Uterus (tissue), 4 donors: Measurements from ENCODE around the gene NCOR1. TPM values are rescaled to one million over a fixed set of nuclear protein-coding genes. Genes with fewer than 3 reads are reported as not detected.
"Not testable (repeated sequence)": the region's sequence is repeated elsewhere in the genome, so short reads cannot be mapped to it uniquely, and the experiment has no call there.

Experiments
- DNase-seq, 2 donors: peaks; one replicate each; pipeline ENCODE4 v3.0.0-alpha.2; 2019 to 2020
- H3K27ac ChIP-seq, 2 donors: fragments of 200-600 bp; sonication (generic); 1 replicate in 1 of 2; 2 replicates in 1 of 2; pipeline ENCODE4 v1.5.1; 2016 to 2018
- H3K27me3 ChIP-seq, 2 donors: fragments of 200-600 bp; sonication (generic); one replicate each; pipeline ENCODE4 v1.5.1; 2018 to 2019; ENCODE audit warnings: control low read depth in 1 of 2
- H3K36me3 ChIP-seq, 2 donors: fragments of 200-600 bp; sonication (generic); one replicate each; pipeline ENCODE4 v1.5.1; 2019; ENCODE audit warnings: control low read depth in 1 of 2
- H3K4me1 ChIP-seq, 2 donors: fragments of 200-600 bp; sonication (generic); one replicate each; pipeline ENCODE4 v1.5.1; 2018 to 2019; ENCODE audit warnings: control low read depth in 1 of 2
- H3K4me3 ChIP-seq, 2 donors: fragments of 200-600 bp; sonication (generic); 1 replicate in 1 of 2; 2 replicates in 1 of 2; pipeline ENCODE4 v1.5.1; 2018 to 2019; ENCODE audit warnings: mild to moderate bottlenecking in 1 of 2
- H3K9me3 ChIP-seq, 2 donors: fragments of 200-600 bp; sonication (generic); one replicate each; pipeline ENCODE4 v1.5.1; 2019; ENCODE audit warnings: control low read depth in 1 of 2
- POLR2A ChIP-seq, 2 donors: fragments of 450-650 bp; IDR thresholded peaks; one replicate each; pipeline ENCODE4 v1.6.1; 2016; ENCODE audit warnings: antibody characterized with exemption in 2 of 2, mild to moderate bottlenecking in 1 of 2, moderate library complexity in 1 of 2
- intact Hi-C: fragments of 100-400 bp; cut with DNase I; formaldehyde crosslinking; loops from one replicate; pipeline ENCODE4 v1.15.1; 2023; ENCODE audit warnings: low total_unique reads
- total RNA-seq, 4 donors: library from RNA; depleted of rRNA in 3 of 4; stranded (reverse); fragments of >200 nt in 3 of 4; gene quantifications; one replicate each; pipeline versions ENCODE4 v1.1.0 to v1.2.4, GENCODE V29; 2014 to 2023
- TF ChIP-seq, protein P1 (sequence below), 4 experiments: fragments of 200-600 bp in 2 of 4; fragments of 450-650 bp in 2 of 4; sonication (generic) in 2 of 4; IDR thresholded peaks; one replicate each; pipeline ENCODE4 v1.5.1; 2016 to 2019; ENCODE audit warnings: antibody characterized with exemption in 4 of 4, mild to moderate bottlenecking in 2 of 4, moderate library complexity in 1 of 4
- donor health status: DM: yes; HTN: yes; CAD: no.

NCOR1 gene
- total RNA-seq, 4 donors from 2014 or later: 117 to 195 (median 147) TPM

DNA sequence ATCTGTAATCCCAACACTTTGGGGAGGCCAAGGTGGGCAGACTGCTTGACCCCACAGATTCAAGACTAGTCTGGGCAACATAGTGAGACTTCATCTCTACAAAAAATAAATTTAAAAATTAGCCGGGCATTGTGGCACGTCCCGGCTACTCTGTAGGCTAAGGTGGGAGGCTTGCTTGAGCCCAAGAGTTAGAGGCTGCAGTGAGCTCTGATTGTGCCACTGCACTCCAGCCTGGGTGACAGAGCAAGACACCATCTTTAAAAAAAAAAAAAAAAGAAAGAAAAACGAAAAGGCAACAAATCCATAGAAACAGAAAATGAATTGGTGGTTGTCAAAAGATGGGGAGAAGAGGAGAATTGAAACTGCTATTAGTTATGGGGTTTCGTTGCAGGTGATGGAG, 27.7 kb downstream of the NCOR1 start:
- no peak for TF ChIP-seq POLR2A (IDR thresholded peaks at IDR 0.05)
- TF ChIP-seq, protein P1, sequence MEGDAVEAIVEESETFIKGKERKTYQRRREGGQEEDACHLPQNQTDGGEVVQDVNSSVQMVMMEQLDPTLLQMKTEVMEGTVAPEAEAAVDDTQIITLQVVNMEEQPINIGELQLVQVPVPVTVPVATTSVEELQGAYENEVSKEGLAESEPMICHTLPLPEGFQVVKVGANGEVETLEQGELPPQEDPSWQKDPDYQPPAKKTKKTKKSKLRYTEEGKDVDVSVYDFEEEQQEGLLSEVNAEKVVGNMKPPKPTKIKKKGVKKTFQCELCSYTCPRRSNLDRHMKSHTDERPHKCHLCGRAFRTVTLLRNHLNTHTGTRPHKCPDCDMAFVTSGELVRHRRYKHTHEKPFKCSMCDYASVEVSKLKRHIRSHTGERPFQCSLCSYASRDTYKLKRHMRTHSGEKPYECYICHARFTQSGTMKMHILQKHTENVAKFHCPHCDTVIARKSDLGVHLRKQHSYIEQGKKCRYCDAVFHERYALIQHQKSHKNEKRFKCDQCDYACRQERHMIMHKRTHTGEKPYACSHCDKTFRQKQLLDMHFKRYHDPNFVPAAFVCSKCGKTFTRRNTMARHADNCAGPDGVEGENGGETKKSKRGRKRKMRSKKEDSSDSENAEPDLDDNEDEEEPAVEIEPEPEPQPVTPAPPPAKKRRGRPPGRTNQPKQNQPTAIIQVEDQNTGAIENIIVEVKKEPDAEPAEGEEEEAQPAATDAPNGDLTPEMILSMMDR (IDR thresholded peaks at IDR 0.05): no peak
- intact Hi-C loops: no loop called here

DNA sequence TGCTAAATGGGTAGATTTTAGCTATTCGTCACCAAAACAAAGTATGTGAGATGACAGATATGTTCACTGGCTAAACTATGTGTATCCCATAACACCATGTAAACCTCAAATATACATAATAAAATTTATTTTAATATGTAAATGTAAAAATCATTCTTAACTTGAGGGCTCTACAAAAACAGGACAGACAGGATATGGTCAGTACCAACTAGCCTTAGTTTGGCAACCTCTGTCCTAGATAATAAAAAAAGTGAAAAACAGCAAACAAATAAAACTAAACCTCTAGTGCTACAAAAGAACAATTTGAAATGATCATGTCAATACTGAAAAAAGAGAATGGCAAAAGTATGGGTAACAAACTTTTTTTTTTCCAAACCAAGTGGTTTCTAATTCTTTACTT, 33.8 kb downstream of the NCOR1 start:
- Histone ChIP-seq H3K27ac (no peak overlapping the region), H3K27me3 (no peaks in the 10 kb centered on the region), H3K4me3 (no peak overlapping the region), H3K4me1 (peaks cover 0 to 5% of the 10 kb centered on the region in 2 donors), H3K9me3 (no peaks in the 10 kb centered on the region), H3K36me3 (no peaks in the 10 kb centered on the region)
- TF ChIP-seq, protein P1 (IDR thresholded peaks at IDR 0.05): no peak
- TF ChIP-seq POLR2A (IDR thresholded peaks at IDR 0.05): no peak
- DNase-seq: no peak
- intact Hi-C loops: no loop called here

More for the DNA sequence above, 27.7 kb downstream of the NCOR1 start:
- no peak for DNase-seq
- H3K36me3 ChIP-seq: no peaks in the 10 kb centered on the region
- no peaks in the 10 kb centered on the region for H3K27me3 ChIP-seq
- no peak overlapping the region for H3K27ac ChIP-seq
- no peaks in the 10 kb centered on the region for H3K9me3 ChIP-seq
- H3K4me1 ChIP-seq: peaks cover 0 to 10% of the 10 kb centered on the region in 2 donors
- no peak overlapping the region for H3K4me3 ChIP-seq

DNA sequence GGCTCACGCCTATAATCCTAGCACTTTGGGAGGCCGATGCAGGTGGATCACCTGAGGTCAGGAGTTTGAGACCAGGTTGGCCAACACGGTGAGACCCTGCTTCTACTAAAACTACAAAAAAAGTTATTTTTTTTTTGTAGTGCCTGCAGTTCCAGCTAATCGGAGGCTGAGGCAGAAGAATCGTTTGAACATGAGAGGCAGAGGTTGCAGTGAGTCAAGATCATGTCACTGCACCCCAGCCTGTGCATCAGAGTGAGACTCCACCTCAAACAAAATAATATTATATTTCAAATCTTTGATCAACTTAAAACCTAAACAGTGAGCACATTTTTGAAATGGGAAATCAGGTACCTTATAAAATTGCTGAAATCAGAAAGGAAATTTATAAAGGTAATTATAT, 36.5 kb downstream of the NCOR1 start:
- intact Hi-C loops: no loop called here
- Histone ChIP-seq H3K36me3 (no peaks in the 10 kb centered on the region), H3K27me3 (no peaks in the 10 kb centered on the region), H3K4me1 (peaks cover 0 to 5% of the 10 kb centered on the region in 2 donors), H3K9me3 (no peaks in the 10 kb centered on the region), H3K27ac (no peak overlapping the region), H3K4me3 (no peak overlapping the region)
- no peak for DNase-seq
- no peak for TF ChIP-seq POLR2A (IDR thresholded peaks at IDR 0.05)
- TF ChIP-seq, protein P1 (IDR thresholded peaks at IDR 0.05): no peak

DNA sequence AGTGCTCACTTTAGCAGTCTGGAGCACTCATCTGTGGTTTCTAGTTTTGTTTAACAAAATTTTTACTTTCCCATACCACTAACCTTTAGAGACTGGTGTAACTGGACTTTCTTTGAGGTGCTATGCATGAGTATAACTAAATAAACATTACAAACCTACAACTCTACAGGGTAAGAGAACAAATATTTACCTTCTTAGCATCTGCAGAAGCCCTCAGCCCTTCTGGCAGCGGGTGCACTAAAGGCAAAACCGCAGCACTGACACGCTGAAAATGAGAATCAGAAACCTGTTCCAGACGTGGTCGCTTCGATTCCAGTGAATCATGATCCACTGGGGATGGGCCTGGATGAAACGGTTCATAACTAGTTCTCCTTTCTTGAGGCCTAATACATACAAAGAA, 43.7 kb downstream of the NCOR1 start:
- Histone ChIP-seq H3K9me3 (no peaks in the 10 kb centered on the region), H3K27me3 (no peaks in the 10 kb centered on the region), H3K36me3 (peaks cover 0 to 3% of the 10 kb centered on the region in 2 donors), H3K27ac (no peak overlapping the region), H3K4me1 (no peaks in the 10 kb centered on the region), H3K4me3 (no peak overlapping the region)
- no peak for DNase-seq
- intact Hi-C loops: no loop called here
- no peak for TF ChIP-seq POLR2A (IDR thresholded peaks at IDR 0.05)
- TF ChIP-seq, protein P1 (IDR thresholded peaks at IDR 0.05): no peak

- intact Hi-C loops: not testable (repeated sequence)
Observed at GRCh38 chr17:16166766-16167165, 48.6 kb downstream of the NCOR1 start.

GRCh38 chr17:16158714-16159113, 56.6 kb downstream of the NCOR1 start:
- H3K9me3 ChIP-seq: no peaks in the 10 kb centered on the region
- peaks cover 0 to 3% of the 10 kb centered on the region in 2 donors for H3K4me1 ChIP-seq
- no peak overlapping the region for H3K27ac ChIP-seq
- H3K27me3 ChIP-seq: no peaks in the 10 kb centered on the region
- H3K4me3 ChIP-seq: no peak overlapping the region
- H3K36me3 ChIP-seq: no peaks in the 10 kb centered on the region
- TF ChIP-seq POLR2A (IDR thresholded peaks at IDR 0.05): no peak
- TF ChIP-seq, protein P1 (IDR thresholded peaks at IDR 0.05): no peak
- DNase-seq: no peak
- intact Hi-C loops: no loop called here

More at GRCh38 chr17:16166766-16167165, 48.6 kb downstream of the NCOR1 start:
- not testable (repeated sequence) for DNase-seq, H3K36me3 ChIP-seq, H3K4me1 ChIP-seq, H3K27me3 ChIP-seq, H3K4me3 ChIP-seq, H3K9me3 ChIP-seq, H3K27ac ChIP-seq
